SK-N-SH treated with all-trans-retinoic acid at 6 μM for 48 hours (cell line): ENCODE measurements around the gene PTPN13.
A peak's percentile ranks its signal among the peaks of the same experiment; 100 is the strongest.

Source experiments
- ATAC-seq: fragments of 200-7000 bp; cut with Tn5 transposase; 3 replicates; pipeline ENCODE4 v1.9.1; 2020; ENCODE audit warnings: mild to moderate bottlenecking, moderate library complexity
- ARNTL ChIP-seq: fragments of 450-650 bp; formaldehyde crosslinking; IDR thresholded peaks from 2 replicates; pipeline ENCODE4 v1.5.0; 2020; ENCODE audit warnings: low read depth, mild to moderate bottlenecking, moderate library complexity, borderline replicate concordance
- BACH2 ChIP-seq: fragments of 250-450 bp; sonication (Bioruptor Pico); IDR thresholded peaks from 2 replicates; pipeline ENCODE4 v1.9.0; 2021; ENCODE audit warnings: mild to moderate bottlenecking, borderline replicate concordance
- CREB5 ChIP-seq: fragments of 250-450 bp; sonication (Bioruptor Pico); IDR thresholded peaks from 2 replicates; pipeline ENCODE4 v1.5.1; 2020; ENCODE audit warnings: low read depth, mild to moderate bottlenecking, moderate library complexity
- CSDC2 ChIP-seq: fragments of 250-450 bp; sonication (Bioruptor Pico); IDR thresholded peaks from 2 replicates; pipeline ENCODE4 v1.5.0; 2020; ENCODE audit warnings: mild to moderate bottlenecking, moderate library complexity
- ESRRG ChIP-seq: fragments of 250-450 bp; sonication (Bioruptor Pico); IDR thresholded peaks from 2 replicates; pipeline ENCODE4 v1.6.1; 2021; ENCODE audit warnings: mild to moderate bottlenecking
- GLIS3 ChIP-seq: fragments of 250-450 bp; sonication (Bioruptor Pico); IDR thresholded peaks from 2 replicates; pipeline ENCODE4 v1.5.0; 2020; ENCODE audit warnings: mild to moderate bottlenecking, moderate library complexity
- ISL1 ChIP-seq: fragments of 250-450 bp; sonication (Bioruptor Pico); IDR thresholded peaks from 2 replicates; pipeline ENCODE4 v2.1.2; 2022; ENCODE audit warnings: mild to moderate bottlenecking, moderate library complexity
- OSR1 ChIP-seq: fragments of 250-450 bp; sonication (Bioruptor Pico); IDR thresholded peaks from 2 replicates; pipeline ENCODE4 v1.8.0; 2022; ENCODE audit warnings: moderate library complexity, mild to moderate bottlenecking, inconsistent platforms
- PATZ1 ChIP-seq: fragments of 250-450 bp; sonication (Bioruptor Pico); IDR thresholded peaks from 2 replicates; pipeline ENCODE4 v1.8.0; 2020; ENCODE audit warnings: mild to moderate bottlenecking, moderate library complexity, borderline replicate concordance
- PPARA ChIP-seq: fragments of 250-450 bp; sonication (Bioruptor Pico); IDR thresholded peaks from 2 replicates; pipeline ENCODE4 v1.5.0; 2020; ENCODE audit warnings: mild to moderate bottlenecking, borderline replicate concordance
- RARB ChIP-seq: fragments of 250-450 bp; sonication (Bioruptor Pico); IDR thresholded peaks from 2 replicates; pipeline ENCODE4 v1.8.0; 2021; ENCODE audit warnings: mild to moderate bottlenecking, moderate library complexity
- SNAI2 ChIP-seq: fragments of 250-450 bp; sonication (Bioruptor Pico); IDR thresholded peaks from 2 replicates; pipeline ENCODE4 v1.5.0; 2020; ENCODE audit warnings: mild to moderate bottlenecking, moderate library complexity
- TCF4 ChIP-seq: fragments of 250-450 bp; sonication (Bioruptor Pico); IDR thresholded peaks from 2 replicates; pipeline ENCODE4 v1.8.0; 2021; ENCODE audit warnings: mild to moderate bottlenecking, moderate library complexity, borderline replicate concordance
- TOX ChIP-seq: fragments of 250-450 bp; sonication (Bioruptor Pico); IDR thresholded peaks from 2 replicates; pipeline ENCODE4 v1.8.0; 2021; ENCODE audit warnings: mild to moderate bottlenecking, moderate library complexity, borderline replicate concordance
- TSHZ2 ChIP-seq: fragments of 250-450 bp; sonication (Bioruptor Pico); IDR thresholded peaks from 2 replicates; pipeline ENCODE4 v1.5.0; 2020; ENCODE audit warnings: mild to moderate bottlenecking, moderate library complexity
- ZC3H10 ChIP-seq: fragments of 250-450 bp; sonication (Bioruptor Pico); IDR thresholded peaks from 2 replicates; pipeline ENCODE4 v1.5.1; 2021; ENCODE audit warnings: mild to moderate bottlenecking, moderate library complexity
- ZFP3 ChIP-seq: fragments of 250-450 bp; sonication (Bioruptor Pico); IDR thresholded peaks from 2 replicates; pipeline ENCODE4 v1.5.0; 2020; ENCODE audit warnings: mild to moderate bottlenecking, moderate library complexity
- ZNF565 ChIP-seq: fragments of 450-650 bp; formaldehyde crosslinking; conservative IDR thresholded peaks from 2 replicates; pipeline ENCODE4 v1.5.0; 2020; ENCODE audit warnings: low read depth, mild to moderate bottlenecking, moderate library complexity
- ZNF70 ChIP-seq: fragments of 450-650 bp; formaldehyde crosslinking; IDR thresholded peaks from 2 replicates; pipeline ENCODE4 v1.5.0; 2020; ENCODE audit warnings: mild to moderate bottlenecking, moderate library complexity

The PTPN13 gene

GRCh38 chr4:86685401-86685800 is 91.3 kb downstream of the PTPN13 start:
- TF ChIP-seq ISL1 (CRISPR knock-in tag), result peak; percentile 66
- TF ChIP-seq TSHZ2 (CRISPR knock-in tag), result no peak
- TF ChIP-seq GLIS3 (CRISPR knock-in tag), result no peak
- TF ChIP-seq ZFP3 (CRISPR knock-in tag), result 0 out of 2 replicates have a peak, but pooled peaks have one; percentile 41
- ATAC-seq, result peak; percentile 32; the same call in 1 of the 3 replicates

GRCh38 chr4:86686741-86687140 is 92.6 kb downstream of the PTPN13 start:
- no peak for TF ChIP-seq OSR1 (CRISPR knock-in tag)
- TF ChIP-seq ESRRG (CRISPR knock-in tag), result no peak
- TF ChIP-seq BACH2, result no peak
- no peak for TF ChIP-seq TOX (CRISPR knock-in tag)
- TF ChIP-seq CSDC2 (CRISPR knock-in tag), result no peak
- no peak for TF ChIP-seq SNAI2 (CRISPR knock-in tag)
- no peak for TF ChIP-seq ZFP3 (CRISPR knock-in tag)
- TF ChIP-seq CREB5, result no peak
- TF ChIP-seq ARNTL, result no peak
- TF ChIP-seq PATZ1 (CRISPR knock-in tag), result no peak
- no peak for ATAC-seq

GRCh38 chr4:86688026-86688425 is 93.9 kb downstream of the PTPN13 start:
- TF ChIP-seq OSR1 (CRISPR knock-in tag) (no peak), ZFP3 (CRISPR knock-in tag) (no peak), PATZ1 (CRISPR knock-in tag) (no peak), ZNF70 (CRISPR knock-in tag) (no peak), CREB5 (no peak), ZC3H10 (CRISPR knock-in tag) (no peak), TCF4 (CRISPR knock-in tag) (no peak), CSDC2 (CRISPR knock-in tag) (no peak), SNAI2 (CRISPR knock-in tag) (no peak), ZNF565 (no peak), RARB (no peak), ARNTL (no peak), GLIS3 (CRISPR knock-in tag) (no peak), TOX (CRISPR knock-in tag) (no peak), PPARA (CRISPR knock-in tag) (no peak), TSHZ2 (CRISPR knock-in tag) (no peak)
- no peak for ATAC-seq
